B cell (primary cell): ENCODE results near the gene CERS5.

ENCODE experiments used
- EZH2 ChIP-seq: IDR thresholded peaks from 2 replicates; pipeline ENCODE4 v1.6.1; 2012; ENCODE audit warnings: borderline replicate concordance, low read depth, mild to moderate bottlenecking, moderate library complexity, low read length; ENCODE audit not compliant: insufficient read depth, poor library complexity, severe bottlenecking
- TF ChIP-seq, protein P1 (sequence below): fragments of 200-600 bp; IDR thresholded peaks from one replicate; pipeline ENCODE4 v1.8.0; 2022; ENCODE audit warnings: antibody characterized with exemption, mild to moderate bottlenecking

DNA sequence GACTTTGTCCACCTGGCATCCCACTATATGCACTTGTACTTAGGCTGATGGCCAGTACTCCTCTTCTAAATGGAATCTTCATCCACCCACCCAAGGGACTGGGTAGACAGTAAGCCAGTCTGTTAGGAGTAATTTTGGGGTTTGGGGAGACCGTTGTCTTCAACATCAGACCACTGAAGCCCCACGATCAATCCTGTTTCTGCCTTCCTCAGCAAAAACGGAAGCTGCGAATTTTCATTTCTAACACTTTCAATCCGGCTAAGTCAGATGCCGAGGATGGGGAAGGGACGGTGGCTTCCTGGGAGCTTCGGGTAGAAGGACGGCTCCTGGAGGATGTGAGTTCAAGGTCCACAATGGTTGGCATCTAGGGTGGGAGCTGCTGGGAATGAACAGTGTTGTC is 80.0 kb downstream of the CERS5 start:
- TF ChIP-seq, protein P1, sequence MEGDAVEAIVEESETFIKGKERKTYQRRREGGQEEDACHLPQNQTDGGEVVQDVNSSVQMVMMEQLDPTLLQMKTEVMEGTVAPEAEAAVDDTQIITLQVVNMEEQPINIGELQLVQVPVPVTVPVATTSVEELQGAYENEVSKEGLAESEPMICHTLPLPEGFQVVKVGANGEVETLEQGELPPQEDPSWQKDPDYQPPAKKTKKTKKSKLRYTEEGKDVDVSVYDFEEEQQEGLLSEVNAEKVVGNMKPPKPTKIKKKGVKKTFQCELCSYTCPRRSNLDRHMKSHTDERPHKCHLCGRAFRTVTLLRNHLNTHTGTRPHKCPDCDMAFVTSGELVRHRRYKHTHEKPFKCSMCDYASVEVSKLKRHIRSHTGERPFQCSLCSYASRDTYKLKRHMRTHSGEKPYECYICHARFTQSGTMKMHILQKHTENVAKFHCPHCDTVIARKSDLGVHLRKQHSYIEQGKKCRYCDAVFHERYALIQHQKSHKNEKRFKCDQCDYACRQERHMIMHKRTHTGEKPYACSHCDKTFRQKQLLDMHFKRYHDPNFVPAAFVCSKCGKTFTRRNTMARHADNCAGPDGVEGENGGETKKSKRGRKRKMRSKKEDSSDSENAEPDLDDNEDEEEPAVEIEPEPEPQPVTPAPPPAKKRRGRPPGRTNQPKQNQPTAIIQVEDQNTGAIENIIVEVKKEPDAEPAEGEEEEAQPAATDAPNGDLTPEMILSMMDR = no peak
- TF ChIP-seq EZH2 = no peak
